GM21529 (cell line): ENCODE results near the gene NHS.

Experiments used
- ATAC-seq: cut with Tn5 transposase; IDR thresholded peaks from one replicate; pipeline ENCODE4 v1.9.1; 2021; ENCODE audit not compliant: unreplicated experiment

Gene NHS

DNA sequence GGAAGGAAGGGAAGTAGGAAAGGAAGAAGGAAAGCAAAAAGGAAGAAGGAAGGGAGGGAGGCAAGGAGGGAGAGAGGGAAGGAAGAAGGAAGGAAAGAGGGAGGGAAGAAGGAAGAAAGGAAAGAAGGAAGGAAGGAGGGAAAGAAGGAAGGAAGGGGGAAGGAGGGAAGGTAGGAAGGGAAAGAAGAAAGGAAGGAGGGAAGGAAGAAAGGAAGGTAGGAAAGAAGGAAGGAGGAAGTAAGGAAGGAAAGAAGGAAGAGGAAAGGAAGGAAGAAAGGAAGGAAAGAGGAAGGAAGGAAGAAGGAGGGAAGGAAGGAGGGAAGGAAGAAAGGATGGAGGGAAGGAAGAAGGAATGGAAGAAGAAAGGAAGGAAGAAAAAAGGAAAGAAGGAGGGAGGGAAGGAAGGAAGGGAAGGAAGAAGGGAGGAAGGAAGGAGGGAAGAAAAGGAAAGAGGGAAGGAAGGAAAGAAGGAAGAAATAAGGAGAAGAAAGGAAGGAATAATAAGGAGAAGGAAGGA, 343.7 kb downstream of the NHS start:
- ATAC-seq, result no peak

- no peak for ATAC-seq
Measured at GRCh38 chrX:17719711-17720110, 344.7 kb downstream of the NHS start.

DNA sequence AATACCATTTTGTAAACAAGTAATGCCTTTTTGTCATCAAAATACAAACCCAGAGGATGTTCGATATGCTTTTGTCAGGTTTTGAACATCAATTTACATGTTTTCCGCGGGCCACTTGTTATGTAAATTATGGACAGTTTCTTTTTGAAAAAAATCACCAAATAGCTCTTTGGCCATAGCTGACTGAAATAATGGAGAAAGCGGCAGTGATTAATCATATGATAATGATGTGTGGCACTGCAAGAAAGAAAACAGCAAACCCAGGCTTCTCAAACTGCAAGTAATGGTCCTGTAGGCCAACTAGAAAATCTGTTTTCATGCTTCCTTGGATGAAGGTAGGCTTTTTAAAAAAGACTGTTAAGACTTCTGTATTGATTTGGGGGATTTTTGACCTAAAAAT, 346.7 kb downstream of the NHS start:
- no peak for ATAC-seq

- ATAC-seq, result no peak
Measured at GRCh38 chrX:17725181-17725580, 350.2 kb downstream of the NHS start.

DNA sequence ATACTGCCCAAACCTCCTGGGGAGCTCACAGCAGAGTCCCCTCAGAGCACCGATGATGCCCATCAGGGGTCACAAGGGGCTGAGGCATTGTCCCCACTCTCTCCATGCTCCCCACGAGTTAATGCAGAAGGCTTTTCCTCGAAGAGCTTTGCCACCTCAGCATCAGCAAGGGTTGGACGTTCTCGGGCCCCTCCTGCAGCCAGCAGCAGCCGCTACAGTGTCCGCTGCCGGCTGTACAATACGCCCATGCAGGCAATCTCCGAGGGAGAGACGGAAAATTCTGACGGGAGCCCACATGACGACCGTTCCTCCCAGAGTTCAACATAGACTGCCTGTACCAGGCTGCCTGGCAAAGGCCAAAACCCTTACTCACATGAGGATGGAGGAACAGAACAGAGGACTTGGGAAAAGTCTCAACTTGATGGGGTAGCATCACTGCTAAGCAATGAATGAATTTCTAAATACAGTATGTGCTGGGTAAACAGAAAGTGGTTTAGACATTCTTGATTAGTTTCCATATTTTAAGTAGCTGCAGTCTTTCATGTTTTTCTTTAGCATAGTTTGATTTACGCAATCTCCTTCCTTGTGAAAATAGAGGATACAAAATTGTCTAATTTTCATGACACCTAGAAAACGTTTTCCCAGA, 357.3 kb downstream of the NHS start:
- no peak for ATAC-seq

DNA sequence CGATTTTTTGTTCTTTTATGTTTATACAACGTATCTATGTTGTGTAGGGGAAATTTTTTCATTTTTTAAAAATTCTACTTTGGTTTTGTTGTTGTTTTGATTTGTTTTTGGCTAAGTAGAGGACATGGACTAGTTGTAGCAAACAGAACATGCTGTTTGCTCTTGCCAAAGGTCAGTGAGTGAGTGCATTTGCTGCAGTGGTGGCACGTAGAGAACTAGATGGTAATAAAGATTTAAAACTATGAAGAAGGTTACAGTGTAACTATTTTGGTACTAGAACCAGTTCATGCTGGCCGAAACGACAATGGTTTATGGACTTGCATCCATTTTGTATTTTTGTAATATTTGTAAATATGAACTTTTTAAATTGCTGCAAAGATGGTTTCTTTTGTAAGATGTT, 360.4 kb downstream of the NHS start:
- ATAC-seq, result no peak

DNA sequence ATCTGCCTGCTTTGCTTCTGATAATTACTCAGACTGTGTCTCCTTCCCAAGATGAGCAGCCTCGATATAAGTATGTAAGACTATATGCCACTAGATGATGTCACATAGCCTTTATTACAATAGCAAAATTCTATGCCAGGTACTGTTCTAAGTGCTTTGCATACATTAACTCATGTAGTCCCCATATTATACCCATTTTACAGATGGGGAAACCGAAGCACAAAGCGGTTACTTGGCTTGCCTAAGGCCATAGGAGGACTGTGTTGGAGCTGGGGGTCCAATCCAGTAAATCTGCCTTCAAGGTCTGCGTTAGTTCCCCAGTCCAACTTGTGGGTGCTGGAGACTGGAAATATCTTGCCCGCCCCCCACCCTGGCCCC, 361.5 kb downstream of the NHS start:
- ATAC-seq, result no peak

GRCh38 chrX:17736856-17737709, 362.1 kb downstream of the NHS start, which contains the start of gene SCML1:
TSS of gene SCML1 (plus strand) at chrX:17737493. CDS start at chrX:17744187, 6,694 bp downstream.
- no peak for ATAC-seq

GRCh38 chrX:17737710-17737985, 362.6 kb downstream of the NHS start:
- no peak for ATAC-seq

DNA sequence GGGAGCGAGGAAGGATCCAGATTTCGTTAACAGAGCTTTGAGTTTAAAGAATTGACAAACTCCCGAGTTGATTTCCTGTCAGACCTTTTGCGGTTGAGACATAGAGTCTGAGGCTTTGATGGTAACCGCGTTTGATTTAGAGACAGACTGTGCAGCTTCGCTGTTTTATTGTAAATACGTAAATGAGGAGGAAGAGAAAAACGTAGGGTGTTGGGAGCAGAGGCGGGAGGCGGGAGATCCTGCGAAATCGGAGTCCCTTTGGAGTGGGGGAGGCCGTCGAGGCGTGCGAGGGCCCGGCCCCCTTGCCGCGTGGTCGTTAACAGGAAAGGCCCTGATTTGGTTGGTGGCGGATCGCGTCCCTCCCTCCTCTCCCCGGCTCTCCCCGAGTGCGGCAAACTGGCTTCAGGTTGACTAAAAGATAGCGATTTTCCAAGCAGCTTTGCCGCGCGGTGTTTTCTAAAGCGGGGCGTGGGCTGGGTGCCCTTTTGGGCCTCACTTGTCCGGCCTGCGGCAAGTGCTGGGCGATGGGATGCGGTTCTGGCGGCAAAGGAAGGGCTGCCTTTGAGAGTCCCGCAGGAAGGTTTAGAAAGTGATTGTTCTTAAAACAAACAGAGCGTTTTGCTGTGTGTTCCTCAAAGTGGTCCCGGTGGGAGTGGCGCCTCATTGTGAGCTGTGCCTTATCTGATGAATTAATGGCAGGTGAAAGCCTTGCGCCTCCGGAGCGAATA, 363.1 kb downstream of the NHS start:
- no peak for ATAC-seq

DNA sequence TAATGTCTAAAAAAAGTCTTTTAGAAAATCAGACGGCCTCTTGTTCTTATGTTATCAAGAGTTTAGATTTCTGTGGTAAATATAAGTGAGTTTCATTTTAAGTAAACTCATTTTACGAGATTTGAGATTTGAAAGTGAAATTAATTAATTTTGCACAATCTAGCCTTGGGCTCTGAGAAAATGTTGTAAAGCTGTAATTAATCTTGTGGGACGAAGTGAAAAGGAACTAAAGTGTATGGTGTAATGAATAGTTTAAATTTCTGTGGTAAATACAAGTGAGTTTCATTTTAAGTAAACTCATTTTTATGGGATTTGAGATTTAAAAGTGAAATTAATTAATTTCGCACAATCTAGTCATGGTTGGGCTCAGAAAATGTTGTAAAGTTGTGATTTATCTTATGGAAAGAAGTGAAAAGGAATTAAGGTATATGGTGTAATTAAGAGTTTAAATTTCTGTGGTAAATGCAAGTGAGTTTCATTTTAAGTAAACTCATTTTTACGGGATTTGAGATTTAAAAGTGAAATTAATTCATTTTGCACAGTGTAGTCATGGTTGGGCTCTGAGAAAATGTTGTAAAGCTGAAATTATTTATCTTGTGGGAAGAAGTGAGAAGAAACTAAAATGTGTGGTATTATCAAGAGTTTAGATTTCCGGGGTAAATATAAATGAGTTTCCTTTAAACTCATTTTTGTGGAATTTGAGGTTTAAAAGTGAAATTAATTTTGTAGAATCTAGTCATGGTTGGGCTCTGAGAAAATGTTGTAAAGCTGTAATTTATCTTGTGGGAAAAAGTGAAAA, 363.9 kb downstream of the NHS start:
- ATAC-seq, result no peak

DNA sequence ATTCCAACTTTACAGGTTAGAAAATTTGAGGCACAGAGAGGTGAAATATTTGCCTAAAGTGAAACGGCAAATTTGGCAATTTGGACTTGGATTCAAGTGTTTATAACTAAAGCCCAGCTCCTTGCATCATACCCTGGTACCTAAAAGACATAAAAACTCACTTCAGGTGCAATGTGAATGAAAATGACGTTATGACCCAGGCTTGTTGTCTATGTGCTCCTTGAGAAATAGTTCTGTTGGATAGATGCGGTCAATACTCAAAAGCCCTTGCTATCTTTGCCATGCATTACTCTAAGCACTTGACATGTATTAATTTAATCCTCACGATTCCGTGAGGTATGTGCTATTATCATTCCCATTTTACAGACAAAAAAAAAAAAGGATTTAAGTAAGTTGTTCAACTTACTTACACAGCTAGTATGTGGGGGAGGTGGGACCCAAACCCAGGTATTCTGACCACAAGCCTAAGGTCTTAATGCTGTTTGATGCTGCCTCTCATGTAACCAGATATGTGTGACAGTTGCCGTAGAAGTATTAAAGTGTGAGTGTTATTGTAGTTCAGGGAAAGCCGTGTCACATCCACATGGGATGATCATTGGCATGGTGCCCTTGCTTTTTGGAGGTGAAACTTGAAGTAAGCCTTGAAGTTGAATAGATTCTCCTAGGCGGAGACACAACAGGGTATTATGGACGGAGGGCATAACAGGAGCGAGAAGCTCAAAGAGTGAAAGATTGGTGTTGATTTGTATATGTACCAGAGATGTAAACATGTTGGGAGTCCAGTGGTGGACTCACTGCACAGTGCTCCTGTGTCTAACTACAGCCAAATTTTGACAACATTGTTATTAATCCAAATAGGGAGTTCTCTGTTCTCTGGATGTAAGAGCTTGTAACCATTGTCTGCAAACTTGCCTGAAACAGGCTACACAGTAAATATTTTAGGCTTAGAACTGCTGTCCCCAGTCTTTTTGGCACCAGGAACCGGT, 365.4 kb downstream of the NHS start:
- ATAC-seq, result no peak

GRCh38 chrX:17741123-17741511, 366.1 kb downstream of the NHS start:
- no peak for ATAC-seq

- ATAC-seq, result no peak
Measured at GRCh38 chrX:17743913-17744312, 368.9 kb downstream of the NHS start.

DNA sequence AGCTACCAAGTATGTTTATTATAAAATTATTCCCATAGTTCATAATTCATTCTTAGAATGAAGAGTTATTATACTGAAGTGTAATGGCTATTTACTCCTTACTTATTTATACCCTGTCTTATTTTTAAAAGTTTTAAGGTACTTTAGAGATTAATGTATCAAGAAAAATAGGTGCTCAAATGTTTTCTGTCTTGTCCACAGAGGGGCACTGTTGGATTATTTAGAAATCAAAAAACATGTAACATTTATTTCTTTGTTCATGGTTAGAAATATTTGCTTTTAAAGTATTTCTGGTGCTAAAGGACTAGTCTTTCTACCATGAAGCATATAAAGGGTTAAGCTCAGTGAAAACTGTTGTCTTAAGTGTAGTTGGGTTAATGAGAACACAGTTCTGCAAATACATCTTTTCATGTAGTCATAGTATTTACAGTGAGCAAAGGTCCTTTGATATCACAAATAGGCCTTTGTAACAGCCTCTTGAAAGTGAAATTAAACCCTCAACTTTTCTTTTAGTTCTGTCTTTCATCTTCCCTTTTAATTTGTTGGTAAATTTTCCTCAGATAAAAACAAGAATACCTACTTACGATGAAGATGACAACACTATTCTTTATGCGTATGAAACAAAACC, 370.0 kb downstream of the NHS start:
- ATAC-seq, result no peak

- no peak for ATAC-seq
Measured at GRCh38 chrX:17747692-17748091, 372.7 kb downstream of the NHS start.

GRCh38 chrX:17748684-17749083, 373.7 kb downstream of the NHS start:
- no peak for ATAC-seq

DNA sequence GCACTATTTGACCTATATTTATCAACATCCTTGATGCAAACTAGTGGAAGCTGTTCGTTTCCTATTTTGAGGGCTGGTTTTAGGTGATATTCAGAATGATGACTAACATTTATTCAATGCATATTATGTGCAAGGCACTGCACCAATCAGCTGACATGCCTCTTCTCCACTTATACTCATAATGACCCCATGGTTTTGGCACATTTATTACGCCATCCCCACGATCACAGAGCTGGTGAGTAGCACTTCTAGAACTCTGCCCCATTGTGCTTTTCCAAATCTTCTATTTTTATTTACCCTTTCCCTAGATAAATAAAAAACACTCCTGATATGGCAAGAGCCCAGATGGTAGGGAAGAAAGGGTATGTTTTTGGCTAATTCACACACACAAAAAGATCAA, 375.4 kb downstream of the NHS start:
- no peak for ATAC-seq

- peak; percentile 67 for ATAC-seq
Measured at GRCh38 chrX:17758382-17758781, 383.4 kb downstream of the NHS start.
